ENCODE results near the gene PLEKHS1. TPM values are rescaled to one million over a fixed set of nuclear protein-coding genes. Genes with fewer than 3 reads are reported as not detected.

Gene PLEKHS1
- total RNA-seq, 1 donor from 2014 or later = not detected

- no peak overlapping the region for H3K27ac Mint-ChIP-seq (ENCODE audit: unreplicated experiment)
Observed at GRCh38 chr10:113709221-113709838, 42.2 kb upstream of the PLEKHS1 start.

DNA sequence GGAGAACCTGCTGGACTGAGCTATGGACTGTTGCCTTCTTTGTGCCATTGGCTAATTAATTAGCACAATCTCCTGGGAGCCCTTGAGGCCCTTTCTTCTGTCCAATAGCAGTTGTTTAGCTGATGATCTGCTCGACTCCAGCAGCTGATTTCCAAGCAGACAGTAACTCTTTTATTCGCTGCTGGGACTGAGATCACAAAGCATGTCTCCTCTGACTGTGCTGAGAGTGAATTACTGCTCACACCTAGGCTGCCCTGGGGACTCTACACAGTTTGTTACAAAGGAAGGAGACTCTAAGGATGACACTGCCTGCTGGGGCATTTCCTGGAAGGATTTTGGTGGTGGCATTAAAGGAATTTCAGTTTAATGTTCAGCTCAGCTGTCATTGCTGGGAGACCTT is 40.3 kb upstream of the PLEKHS1 start:
- Mint-ChIP-seq H3K36me3 (ENCODE audit: low read depth) (peaks cover 3% of the 10 kb centered on the region), H3K27me3 (ENCODE audit: low read depth) (no peaks in the 10 kb centered on the region), H3K9me3 (peaks cover 2% of the 10 kb centered on the region), H3K4me3 (no peak overlapping the region), H3K27ac (ENCODE audit: unreplicated experiment) (peak overlapping the region; percentile 81), H3K4me1 (peaks cover 41% of the 10 kb centered on the region)
- no peak for TF ChIP-seq CTCF (conservative IDR thresholded peaks at IDR 0.05)
- no peak for DNase-seq (ENCODE audit: low read depth, low spot score)

More at GRCh38 chr10:113709221-113709838, 42.2 kb upstream of the PLEKHS1 start:
- DNase-seq (ENCODE audit: low read depth, low spot score) = no peak
- Mint-ChIP-seq H3K27me3 (ENCODE audit: low read depth) (no peaks in the 10 kb centered on the region), H3K36me3 (ENCODE audit: low read depth) (no peaks in the 10 kb centered on the region), H3K4me1 (peaks cover 41% of the 10 kb centered on the region), H3K4me3 (no peak overlapping the region), H3K9me3 (no peaks in the 10 kb centered on the region)
- no peak for TF ChIP-seq CTCF (conservative IDR thresholded peaks at IDR 0.05)

DNA sequence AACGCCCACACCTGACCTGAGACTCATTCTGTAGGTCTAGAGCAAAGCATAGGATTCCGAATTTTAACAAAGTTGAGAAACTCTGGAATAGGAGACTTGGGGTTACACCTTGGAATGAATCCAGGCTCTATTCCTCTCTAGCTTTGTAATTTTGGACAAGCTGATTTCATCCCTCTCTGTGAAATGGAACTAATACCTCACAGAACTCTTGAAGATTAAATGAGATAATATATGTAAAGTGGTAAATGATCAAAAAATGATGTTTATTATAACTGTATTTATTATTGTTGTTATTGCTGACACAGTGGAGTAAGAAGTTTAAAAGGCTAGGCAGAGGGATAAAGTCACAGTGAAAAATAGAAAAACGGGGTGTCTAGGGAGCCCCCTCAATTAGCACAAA is 39.5 kb upstream of the PLEKHS1 start:
- Mint-ChIP-seq H3K36me3 (ENCODE audit: low read depth) (peaks cover 6% of the 10 kb centered on the region), H3K27me3 (ENCODE audit: low read depth) (no peaks in the 10 kb centered on the region), H3K4me1 (peaks cover 41% of the 10 kb centered on the region), H3K27ac (ENCODE audit: unreplicated experiment) (no peak overlapping the region), H3K9me3 (peaks cover 2% of the 10 kb centered on the region), H3K4me3 (no peak overlapping the region)
- TF ChIP-seq CTCF (conservative IDR thresholded peaks at IDR 0.05) = no peak
- no peak for DNase-seq (ENCODE audit: low read depth, low spot score)

DNA sequence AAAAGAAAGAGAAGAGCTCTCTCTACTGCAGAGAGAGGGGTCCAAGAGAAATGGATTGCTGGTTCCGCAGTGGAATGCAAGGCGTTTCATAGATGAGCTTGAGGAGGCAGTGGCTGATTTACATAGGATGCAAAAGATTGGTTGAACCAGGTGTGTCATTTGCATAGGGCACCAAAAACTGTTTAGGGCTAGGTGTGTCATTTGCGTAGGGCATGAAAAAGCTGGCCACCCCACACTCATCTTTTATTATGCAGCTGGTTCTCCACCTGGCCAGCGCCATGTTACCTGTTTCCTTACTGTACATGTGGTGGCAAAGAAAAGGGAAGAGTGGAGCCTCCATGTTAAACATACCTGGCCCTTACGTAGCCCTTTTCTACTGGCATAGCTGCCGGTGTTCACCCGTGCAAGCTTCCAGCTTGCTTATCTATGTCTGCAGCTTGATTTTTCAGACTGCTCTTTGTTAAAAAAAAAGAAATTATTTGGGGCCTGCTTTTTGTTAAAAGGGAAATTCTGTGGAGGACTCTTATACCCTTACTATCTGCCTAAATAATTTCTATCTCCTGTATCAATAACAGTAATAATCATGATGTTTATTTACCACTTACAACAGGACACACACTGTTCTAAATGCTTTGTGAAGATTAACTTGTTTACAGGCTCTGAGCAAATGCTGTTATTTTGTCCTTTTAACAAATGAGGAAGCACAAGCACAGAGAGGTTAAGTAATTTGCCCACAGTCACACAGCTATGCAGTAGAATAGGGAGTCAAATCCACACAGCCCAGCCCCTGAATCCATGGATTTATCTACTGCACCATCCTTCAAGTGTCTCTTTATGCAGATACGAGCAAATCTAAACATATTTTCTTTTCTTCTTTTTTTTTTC is 38.5 kb upstream of the PLEKHS1 start:
- Mint-ChIP-seq H3K27ac (ENCODE audit: unreplicated experiment) (no peak overlapping the region), H3K27me3 (ENCODE audit: low read depth) (no peaks in the 10 kb centered on the region), H3K9me3 (peaks cover 2% of the 10 kb centered on the region), H3K4me1 (peaks cover 41% of the 10 kb centered on the region), H3K36me3 (ENCODE audit: low read depth) (peaks cover 6% of the 10 kb centered on the region), H3K4me3 (no peak overlapping the region)
- DNase-seq (ENCODE audit: low read depth, low spot score) = no peak
- no peak for TF ChIP-seq CTCF (conservative IDR thresholded peaks at IDR 0.05)

DNA sequence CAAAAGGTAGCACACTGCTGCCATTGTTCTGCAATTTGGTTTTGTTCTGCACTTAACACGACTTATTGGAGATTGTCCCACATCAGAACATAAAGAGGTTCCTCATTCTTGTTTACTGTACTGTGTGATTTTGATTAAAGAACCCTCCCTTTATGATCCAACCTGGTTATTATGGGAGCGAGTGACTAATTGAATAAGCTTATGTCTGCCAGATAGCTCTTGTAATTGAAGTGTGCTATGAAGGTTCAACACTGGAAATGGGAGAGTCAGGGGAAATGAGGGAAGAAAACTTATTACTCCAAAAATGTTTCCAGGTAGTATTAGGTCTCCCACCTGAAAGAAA is 37.9 kb upstream of the PLEKHS1 start:
- DNase-seq (ENCODE audit: low read depth, low spot score) = no peak
- Mint-ChIP-seq H3K27ac (ENCODE audit: unreplicated experiment) (no peak overlapping the region), H3K4me3 (no peak overlapping the region), H3K27me3 (ENCODE audit: low read depth) (no peaks in the 10 kb centered on the region), H3K36me3 (ENCODE audit: low read depth) (peaks cover 9% of the 10 kb centered on the region), H3K9me3 (peaks cover 2% of the 10 kb centered on the region), H3K4me1 (peaks cover 37% of the 10 kb centered on the region)
- no peak for TF ChIP-seq CTCF (conservative IDR thresholded peaks at IDR 0.05)
